ENCODE results near the gene APP. TPM values are rescaled to one million over a fixed set of nuclear protein-coding genes. Genes with fewer than 3 reads are reported as not detected.
"Not testable (repeated sequence)": the region's sequence is repeated elsewhere in the genome, so short reads cannot be mapped to it uniquely, and the experiment has no call there.

Gene APP
- total RNA-seq, 1 donor from 2014 or later, result 1,790 TPM

DNA sequence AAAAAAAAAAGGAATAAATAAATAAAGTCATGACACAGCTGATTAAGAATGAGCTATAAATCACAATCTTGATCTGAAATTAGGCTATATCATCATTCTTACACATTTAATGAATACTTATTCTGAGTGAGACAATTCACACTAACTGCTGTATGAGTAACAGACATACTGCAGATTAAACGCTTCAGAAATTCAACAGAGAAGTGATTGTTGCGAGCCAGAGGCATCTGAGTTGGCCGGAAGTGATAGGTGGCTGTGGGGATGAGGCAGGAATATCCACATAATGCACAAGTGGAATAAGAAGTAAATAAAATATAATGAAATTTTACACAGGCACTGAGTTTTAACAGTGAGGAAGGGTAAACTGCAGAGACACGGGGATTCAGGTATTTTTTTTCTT is 142.4 kb downstream of the APP start:
- DNase-seq (ENCODE audit: extremely low read depth, low read depth, low spot score), result no peak

DNA sequence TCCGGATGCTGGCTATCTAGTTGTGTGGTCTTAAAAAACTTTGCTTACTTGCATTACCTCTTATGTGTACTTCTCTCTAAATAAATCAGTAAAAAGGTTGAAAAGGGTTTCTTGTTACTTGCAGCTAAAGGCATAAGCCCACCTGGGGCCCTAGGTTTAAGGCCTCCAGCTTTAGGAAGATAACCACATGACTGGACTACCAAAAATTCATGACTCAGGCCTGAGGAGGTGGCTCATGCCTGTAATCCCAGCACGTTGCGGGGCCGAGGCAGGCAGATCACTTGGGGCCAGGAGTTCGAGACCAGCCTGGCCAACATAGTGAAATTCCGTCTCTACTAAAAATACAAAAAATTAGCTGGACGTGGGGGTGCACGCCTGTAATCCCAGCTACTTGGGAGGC is 142.9 kb downstream of the APP start:
- no peak for DNase-seq (ENCODE audit: extremely low read depth, low read depth, low spot score)

DNA sequence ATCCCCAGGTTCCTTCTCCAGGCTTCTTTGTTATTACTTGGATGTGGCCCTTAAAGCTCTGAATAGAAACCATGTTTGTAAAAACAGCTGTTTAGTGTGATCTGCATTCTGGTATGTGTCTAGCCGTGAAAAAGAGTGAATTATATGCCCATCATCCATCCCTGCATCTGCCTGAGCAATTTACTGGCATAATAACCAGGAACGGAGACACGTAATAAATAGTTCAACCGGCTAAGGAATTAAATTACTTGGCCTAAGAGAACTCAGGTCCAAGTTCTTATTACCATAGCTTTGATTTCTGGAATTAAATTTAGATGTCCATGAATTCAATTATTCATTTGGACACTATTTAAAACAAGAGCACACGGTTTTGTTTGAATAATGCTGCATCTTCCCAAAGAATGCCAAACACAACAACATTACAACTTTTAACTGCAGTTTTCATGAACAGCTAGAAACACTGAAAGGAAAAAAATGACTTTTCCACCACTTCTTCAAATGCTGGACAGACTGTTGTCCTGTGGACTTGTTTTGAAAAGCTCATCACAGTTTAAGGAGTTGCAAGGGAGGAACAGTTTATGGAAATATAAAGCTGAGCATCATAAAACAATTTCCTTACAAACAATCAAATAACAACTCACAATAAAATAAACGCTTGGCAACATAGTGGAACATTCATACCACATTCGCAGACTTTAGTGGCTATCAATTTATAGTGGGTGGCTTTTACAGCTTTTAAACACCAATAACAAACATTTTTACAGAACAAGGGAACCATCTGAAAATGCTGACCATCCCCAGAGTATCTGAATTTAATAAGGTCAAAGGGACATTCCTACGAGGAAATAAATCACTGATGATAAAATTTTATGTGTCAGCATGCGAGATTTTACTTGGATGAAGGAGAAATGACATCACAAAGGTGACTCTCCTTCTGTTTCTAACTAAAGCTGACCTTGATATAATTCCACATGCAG is 144.7 kb downstream of the APP start:
- DNase-seq (ENCODE audit: extremely low read depth, low read depth, low spot score), result no peak

DNA sequence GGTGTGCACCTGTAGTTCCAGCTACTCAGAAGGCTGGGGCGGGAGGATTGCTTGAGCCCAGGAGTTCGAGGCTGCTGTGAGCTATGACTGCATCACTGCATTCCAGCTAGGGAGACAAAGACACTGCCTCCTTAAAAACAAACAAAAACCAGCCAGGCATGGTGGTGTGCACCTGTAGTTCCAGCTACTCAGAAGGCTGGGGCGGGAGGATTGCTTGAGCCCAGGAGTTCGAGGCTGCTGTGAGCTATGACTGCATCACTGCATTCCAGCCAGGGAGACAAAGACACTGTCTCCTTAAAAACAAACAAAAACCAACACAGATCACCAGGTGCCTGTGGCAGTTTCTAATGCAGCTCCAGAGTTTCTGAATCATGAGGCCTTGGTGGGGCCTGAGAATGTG is 147.2 kb downstream of the APP start:
- DNase-seq (ENCODE audit: extremely low read depth, low read depth, low spot score), result not testable (repeated sequence)

DNA sequence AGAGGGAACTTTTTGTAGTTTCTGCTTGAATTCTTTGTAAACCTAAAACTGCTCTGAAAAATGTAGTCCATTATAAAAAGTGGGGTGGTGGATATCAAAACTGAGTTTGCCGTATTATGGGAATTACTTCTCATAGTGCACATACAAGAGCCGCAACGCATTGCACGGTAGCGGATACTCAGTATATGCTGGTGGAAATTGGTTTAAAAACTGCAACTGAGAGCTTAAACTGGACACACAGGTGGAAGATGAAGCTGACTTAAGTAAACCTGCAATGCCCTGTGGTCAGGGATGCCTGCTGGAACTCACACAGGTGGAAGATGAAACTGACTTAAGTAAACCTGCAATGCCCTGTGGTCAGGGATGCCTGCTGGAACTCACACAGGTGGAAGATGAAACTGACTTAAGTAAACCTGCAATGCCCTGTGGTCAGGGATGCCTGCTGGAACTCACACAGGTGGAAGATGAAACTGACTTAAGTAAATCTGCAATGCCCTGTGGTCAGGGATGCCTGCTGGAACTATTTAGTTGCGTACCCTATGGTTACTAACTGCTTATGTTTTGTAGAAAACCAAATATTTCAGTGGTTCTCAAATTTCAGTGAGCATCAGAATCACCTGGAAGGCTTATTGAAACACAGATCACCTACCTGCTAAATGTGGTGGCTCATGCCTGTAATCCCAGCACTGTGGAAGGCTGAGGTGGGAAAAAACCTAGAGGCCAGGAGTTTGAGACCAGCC is 147.8 kb downstream of the APP start:
- not testable (repeated sequence) for DNase-seq (ENCODE audit: extremely low read depth, low read depth, low spot score)

DNA sequence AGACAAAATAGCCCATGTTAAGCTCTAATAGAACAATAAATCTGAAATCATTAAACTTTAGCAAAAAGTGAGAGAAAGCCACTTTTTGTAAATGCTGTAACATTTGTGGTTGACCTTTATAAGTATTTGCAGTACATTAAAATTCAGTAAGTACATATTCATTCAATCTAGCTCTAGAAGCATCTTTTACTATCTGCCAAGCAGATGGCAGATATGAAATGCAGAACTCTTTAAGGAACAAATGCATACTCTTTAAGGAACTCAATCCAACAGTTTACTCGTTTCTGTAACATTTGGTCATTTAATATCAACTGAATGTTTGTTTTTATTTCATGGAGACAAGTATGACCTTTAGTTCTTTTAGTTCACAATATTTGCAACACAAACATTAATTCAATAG is 150.1 kb downstream of the APP start:
- no peak for DNase-seq (ENCODE audit: extremely low read depth, low read depth, low spot score)

DNA sequence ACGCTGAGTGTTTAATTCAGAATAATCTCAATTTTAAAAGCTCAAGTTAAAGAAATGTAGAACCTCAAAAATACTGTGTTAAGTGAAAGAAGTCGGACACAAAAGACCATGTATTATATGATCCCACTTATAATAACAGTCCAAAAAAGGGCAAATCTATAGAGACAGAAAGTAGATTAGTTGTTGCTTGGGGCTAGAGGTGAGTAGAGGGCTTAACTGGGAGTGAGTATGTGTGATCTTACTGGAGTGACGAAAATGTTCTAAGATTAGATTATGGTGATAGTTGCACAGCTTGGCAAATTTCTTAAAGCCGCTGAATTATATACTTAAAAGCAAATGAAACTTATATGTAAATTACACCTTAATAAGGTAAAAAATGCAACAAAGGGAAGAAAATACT is 150.5 kb downstream of the APP start:
- no peak for DNase-seq (ENCODE audit: extremely low read depth, low read depth, low spot score)

DNA sequence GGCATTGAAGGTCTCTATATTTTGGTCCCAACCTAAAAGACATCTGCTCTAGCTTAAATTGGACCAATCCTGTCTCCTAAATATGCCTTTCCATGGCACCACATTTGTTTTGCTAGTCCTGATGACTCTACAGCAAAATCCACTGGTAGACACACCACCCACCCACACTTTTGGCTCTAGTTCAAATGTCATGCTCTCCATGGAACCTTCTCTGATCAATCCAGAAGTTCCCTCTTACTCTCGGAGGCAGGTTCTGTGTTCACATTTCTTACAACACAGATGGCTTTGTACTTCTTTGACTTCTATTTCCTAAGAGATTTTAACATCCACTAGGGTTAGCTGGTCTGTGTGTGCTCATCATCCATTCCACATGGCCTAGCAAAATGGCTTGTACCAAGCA is 151.3 kb downstream of the APP start:
- DNase-seq (ENCODE audit: extremely low read depth, low read depth, low spot score), result no peak

DNA sequence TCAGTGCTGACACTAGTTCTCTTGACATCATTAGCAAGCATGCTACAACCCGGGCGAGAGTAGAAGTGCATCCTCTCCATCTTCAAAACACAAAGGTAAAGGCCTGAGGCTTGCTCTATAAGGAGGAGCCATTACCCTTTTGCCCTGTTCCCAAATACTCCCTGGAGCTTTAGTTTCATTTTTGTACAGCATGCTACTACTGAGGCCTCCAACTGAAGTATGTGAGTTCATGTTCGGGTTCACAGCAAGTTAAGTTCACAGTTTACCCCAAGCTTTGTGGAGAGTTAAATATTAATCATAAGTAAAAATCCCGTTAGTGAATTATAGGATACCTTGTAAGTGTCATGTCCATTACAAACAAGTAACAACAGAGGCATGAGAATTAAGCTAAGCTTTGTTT is 156.6 kb downstream of the APP start:
- DNase-seq (ENCODE audit: extremely low read depth, low read depth, low spot score), result no peak

DNA sequence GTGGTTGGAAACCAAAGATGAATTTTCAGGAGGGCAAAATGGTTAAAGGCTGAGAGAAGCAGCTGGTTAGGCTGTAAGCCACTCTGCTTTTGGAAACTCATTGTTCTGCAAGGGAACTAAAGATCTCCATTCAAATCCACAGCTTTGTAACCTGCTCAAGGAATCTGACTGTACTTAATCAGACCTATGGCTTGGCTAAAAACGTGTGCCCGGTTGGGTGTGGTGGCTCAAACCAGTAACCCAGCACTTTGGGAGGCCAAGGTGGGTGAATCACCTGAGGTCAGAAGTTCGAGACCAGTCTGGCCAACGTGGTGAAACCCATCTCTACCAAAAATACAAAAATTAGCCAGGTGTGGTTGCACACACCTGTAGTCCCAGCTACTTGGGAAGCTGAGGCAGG is 158.1 kb downstream of the APP start:
- not testable (repeated sequence) for DNase-seq (ENCODE audit: extremely low read depth, low read depth, low spot score)

DNA sequence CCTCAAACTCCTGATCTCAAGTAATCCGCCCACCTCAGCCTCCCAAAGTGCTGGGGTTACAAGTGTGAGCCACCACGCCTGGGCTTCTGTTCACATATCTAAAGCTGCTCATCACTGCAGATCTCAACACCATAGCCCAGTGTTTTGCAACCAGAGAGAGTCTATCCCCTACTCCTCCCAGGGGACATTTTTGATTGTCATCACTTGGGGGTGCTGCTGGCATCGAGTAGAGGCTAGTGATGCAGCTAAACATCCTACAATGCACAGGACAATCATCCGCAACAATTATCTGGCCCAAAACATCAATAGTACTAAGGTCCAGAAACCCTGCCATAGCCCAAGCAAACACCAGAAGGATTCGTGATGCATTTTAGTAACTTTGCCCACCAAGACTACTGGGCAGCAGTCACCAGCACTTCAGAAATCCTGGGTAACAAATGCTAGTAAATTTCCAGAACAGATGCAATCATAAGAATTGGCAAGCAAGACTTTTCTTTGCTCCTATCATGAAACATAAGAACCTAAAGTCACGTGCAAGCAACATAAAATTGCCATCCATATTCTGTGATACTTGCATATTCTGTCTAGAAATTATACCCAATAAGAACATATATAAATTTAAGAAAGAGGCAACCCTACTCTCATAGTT is 159.2 kb downstream of the APP start:
- no peak for DNase-seq (ENCODE audit: extremely low read depth, low read depth, low spot score)

DNA sequence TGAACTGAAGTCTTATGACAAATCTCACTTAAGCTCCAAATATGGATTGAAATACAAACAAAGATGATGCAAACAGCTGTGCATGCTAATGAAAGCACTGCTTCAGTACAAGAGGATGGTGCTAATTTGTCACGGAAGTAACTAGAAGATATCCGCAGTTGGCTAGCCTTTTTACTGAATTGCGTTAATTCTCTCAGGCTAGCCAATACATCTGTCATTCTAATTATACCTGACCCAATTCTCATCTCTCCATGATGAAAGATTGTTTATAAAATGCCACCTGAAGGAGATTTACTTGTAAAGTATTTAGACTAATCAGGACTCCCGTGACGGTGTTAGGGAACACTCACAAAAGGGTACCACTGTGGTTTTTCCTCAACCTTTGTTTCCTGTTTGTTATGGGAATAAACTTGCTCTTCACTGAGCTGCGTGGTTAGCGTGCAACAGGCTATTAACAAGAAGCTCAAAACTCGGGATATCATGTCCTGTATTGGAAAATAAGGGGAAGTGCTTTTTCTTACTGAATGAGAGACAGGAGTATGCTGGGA is 162.5 kb downstream of the APP start:
- no peak for DNase-seq (ENCODE audit: extremely low read depth, low read depth, low spot score)

DNA sequence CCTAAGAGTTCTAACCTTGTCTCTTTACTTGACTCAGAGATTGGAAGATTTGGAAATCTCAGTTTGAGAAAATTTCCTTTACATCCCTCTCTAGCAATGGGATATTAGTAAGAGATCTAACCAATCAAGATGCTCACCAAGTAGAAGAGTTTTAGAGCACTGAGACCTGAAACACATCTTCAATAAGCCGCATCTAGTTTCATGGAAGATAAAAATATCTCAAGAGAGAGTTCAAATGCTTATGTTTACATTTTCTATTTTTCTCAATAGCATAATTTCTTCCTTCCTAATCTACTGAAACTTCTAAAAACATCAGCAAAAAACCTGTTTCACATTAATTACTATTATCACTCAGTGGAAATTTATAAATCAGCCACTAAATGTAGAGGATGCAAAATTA is 165.1 kb downstream of the APP start:
- DNase-seq (ENCODE audit: extremely low read depth, low read depth, low spot score), result no peak

DNA sequence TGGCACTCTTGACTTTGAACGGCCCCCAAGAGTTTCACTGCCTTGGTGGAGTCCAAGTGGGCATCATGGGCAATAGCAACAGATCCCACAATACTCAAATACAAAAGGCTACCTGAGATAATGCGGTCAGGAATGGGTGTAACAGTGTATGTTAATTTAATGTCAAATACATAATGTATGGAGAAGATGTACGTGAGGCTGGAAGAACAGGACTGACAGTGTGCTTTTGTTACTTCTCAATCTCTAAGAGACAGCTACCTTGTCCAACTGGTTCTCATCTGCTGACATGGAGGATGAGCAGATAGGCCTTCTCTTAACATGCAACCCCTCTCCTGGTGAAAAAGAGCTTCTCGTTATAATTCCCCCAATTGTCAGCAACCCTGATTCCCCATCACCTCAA is 167.2 kb downstream of the APP start:
- DNase-seq (ENCODE audit: extremely low read depth, low read depth, low spot score), result no peak

DNA sequence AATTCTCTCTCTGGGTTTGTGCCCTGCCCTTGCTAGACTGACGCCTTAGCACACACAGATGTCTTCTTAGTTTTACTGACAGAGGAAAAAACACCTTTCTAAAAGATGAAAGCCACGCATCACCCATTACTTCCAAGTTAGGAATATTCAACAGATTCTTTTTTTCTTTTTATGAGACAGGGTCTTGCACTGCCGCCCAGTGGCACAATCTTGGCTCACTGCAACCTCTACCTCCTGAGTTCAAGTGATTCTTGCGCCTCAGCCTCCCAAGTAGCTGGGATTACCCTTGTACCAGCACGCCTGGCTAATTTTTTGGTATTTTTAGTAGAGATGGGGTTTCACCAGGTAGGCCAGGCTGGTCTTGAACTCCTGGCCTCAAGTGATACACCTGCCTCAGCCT is 169.2 kb downstream of the APP start:
- no peak for DNase-seq (ENCODE audit: extremely low read depth, low read depth, low spot score)

DNA sequence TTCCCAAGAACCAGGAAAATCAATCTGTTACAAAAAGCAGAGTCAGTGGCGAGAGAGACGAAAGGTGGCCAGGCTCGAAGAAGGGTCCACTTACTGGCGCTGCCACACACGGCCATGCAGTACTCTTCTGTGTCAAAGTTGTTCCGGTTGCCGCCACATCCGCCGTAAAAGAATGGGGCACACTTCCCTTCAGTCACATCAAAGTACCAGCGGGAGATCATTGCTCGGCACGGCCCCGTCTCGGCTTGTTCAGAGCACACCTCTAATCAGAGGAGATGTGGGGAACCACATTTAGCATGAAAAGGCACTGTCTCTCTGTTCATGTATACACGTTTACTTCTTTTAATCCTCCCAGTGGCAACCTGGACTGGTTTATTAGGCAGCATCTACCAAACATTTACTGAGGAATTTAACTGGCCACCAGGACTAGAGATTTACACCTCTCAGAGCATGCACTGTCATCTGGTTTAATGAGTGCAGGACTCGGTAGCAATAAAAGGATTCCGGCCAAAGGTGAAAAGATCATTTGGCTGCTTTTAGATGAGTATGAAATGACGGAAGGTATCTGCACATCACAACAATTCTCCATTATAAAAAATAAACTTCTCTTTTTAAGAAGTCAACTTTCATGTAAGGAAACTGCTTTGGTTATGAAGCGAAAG is 170.5 kb downstream of the APP start:
- no peak for DNase-seq (ENCODE audit: extremely low read depth, low read depth, low spot score)

DNA sequence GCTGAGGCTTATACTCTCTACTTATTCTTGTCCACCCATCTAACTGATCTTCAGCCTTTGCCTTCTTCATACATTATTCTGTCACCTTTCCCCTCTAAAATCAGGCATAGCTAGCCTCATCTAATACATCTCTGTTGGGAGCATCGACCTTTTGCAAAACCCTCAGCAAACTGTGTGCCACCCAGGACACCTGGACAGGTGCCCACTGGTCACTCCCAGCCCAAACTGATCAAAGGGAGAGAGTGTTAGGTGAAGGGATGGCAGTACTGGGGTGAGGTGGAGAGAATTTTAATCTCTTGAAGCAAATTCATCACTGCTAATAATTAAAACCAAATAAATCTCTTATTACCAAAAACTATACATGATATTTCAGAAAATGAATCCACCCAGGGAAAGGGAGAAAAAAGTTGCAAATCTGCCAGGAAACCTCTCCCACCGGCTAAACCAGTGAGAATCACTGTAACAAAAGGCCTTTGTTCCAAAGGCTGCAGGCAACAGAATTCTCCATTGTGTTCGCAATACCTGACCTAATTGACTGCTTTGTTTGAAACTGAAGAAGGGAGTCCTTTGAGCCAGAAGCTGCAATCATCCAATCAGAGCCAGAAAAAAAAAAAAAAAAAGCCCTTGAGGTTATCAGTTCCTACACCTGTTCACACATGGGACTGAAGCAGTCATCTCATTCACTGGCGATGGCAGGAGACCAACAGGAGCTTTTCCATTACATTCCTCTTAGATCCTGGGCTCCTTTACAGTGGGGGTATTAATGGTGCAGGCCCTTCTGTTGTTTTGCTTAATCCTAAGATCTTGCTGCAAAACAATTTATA is 172.6 kb downstream of the APP start:
- no peak for DNase-seq (ENCODE audit: extremely low read depth, low read depth, low spot score)

DNA sequence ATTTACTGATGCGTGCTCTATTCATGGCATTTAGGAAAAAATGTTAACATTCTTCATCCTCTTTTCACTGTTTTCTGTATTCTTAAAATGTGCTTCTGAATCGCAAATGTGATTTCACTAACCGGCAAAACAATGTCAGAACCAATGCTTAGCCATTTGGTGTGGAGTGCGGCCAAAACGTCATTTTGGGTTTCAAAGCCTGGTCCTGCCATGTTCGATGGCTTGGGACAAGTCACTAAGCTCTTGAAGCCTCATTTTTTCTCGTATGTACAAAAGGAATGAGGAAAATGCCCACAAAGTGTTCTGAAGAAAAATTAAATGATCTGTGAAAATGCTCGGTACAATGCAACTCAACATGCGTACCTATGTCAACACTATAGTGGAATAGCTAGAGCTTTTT is 175.3 kb downstream of the APP start:
- no peak for DNase-seq (ENCODE audit: extremely low read depth, low read depth, low spot score)

DNA sequence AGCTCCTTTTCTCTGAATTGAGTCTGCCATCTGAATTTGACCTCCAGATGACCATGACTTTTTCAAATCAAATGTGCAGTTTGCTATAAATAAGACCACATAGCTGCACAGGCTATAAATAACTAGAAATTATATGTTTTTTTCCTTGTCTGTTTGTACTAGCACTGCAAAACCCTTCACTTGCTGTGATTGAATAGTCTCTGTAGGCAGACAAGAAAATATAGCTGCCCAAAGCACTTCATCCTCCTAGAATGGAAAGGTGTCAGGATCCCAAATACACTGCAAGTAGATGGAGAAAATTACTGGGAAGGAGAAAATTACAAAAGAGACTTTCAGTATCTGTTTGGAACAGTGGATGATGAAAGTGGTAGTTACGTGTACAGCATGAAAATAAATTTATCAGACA is 175.8 kb downstream of the APP start:
- DNase-seq (ENCODE audit: extremely low read depth, low read depth, low spot score), result no peak

DNA sequence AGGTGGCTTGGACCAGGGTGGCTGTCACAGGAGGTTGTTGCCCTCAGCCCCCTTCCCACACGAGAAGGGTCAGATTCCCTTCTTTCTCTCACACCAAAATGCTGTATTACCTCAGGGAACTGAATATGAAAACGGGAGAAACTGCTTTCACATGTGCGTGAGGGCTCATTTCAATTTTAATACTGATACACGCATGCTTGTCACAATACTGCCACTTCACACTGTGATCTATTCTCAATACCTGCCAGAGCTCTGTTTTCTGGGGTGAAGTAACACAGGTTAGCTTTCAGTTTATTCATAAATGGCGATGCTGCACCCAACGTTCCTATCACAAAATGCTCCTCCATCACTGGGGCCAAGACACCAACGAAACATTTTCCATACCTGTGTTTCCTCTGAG is 181.8 kb downstream of the APP start:
- no peak for DNase-seq (ENCODE audit: extremely low read depth, low read depth, low spot score)
